GM21737 (cell line): ENCODE measurements around the gene HES5.
"Not testable (repeated sequence)": the region's sequence is repeated elsewhere in the genome, so short reads cannot be mapped to it uniquely, and the experiment has no call there.

Experiments
- ATAC-seq: cut with Tn5 transposase; IDR thresholded peaks from one replicate; pipeline ENCODE4 v1.9.1; 2021; ENCODE audit warnings: mild to moderate bottlenecking, moderate library complexity; ENCODE audit not compliant: unreplicated experiment

Gene HES5, protein sequence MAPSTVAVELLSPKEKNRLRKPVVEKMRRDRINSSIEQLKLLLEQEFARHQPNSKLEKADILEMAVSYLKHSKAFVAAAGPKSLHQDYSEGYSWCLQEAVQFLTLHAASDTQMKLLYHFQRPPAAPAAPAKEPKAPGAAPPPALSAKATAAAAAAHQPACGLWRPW

GRCh38 chr1:2529784-2530512 is at the start of gene HES5:
Gene HES5 (minus strand): TSS chr1:2530263. CDS start chr1:2530164, 99 bp downstream.
- no peak for ATAC-seq

- no peak for ATAC-seq
Measured at GRCh38 chr1:2578758-2579118, 48.7 kb upstream of the HES5 start.

- peak; percentile 41 for ATAC-seq
Measured at GRCh38 chr1:2577565-2578075, 47.6 kb upstream of the HES5 start.

GRCh38 chr1:2575801-2576663 is 46.0 kb upstream of the HES5 start:
- no peak for ATAC-seq

DNA sequence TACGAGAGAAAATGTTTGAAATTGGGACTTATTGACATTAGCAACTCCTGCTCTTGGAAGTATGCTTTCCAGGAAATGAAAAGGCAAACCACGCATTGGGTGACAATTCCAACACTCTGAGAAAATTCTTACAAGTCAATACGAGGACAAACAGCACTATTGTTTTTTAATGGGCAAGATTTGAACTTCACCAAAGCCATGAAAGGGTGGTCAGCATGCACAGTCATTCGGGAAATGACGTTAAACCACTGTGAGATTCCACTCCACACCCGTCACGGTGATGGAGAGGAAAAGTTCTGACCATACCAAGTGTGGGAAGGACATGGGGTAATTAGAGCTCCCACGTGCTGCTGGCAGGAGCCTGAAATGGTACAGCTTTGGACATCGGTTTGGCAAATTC is 44.3 kb upstream of the HES5 start:
- ATAC-seq = no peak

- no peak for ATAC-seq
Measured at GRCh38 chr1:2573250-2573920, 43.3 kb upstream of the HES5 start.

DNA sequence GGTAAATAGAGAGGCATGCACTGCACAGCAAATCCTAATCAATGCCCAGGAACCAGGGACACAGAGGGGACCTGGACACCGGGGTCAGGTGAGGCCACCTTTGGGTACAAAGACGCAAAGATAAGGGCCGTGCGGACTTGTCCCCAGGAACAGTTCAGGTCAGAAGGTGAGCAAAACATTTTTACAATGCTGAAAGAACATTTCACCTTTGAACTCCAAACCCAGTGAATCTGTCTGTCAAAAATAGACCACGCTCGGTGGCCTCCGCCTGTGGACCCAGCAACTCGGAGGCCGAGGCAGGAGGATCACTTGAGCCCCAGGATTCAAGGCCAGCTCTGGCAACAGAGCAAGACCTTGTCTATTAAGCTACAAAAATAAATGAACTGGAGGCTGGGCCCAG is 41.3 kb upstream of the HES5 start:
- ATAC-seq = no peak

- ATAC-seq = no peak
Measured at GRCh38 chr1:2570332-2570731, 40.3 kb upstream of the HES5 start.

GRCh38 chr1:2569703-2570102 is 39.6 kb upstream of the HES5 start:
- not testable (repeated sequence) for ATAC-seq

- no peak for ATAC-seq
Measured at GRCh38 chr1:2569060-2569459, 39.0 kb upstream of the HES5 start.

DNA sequence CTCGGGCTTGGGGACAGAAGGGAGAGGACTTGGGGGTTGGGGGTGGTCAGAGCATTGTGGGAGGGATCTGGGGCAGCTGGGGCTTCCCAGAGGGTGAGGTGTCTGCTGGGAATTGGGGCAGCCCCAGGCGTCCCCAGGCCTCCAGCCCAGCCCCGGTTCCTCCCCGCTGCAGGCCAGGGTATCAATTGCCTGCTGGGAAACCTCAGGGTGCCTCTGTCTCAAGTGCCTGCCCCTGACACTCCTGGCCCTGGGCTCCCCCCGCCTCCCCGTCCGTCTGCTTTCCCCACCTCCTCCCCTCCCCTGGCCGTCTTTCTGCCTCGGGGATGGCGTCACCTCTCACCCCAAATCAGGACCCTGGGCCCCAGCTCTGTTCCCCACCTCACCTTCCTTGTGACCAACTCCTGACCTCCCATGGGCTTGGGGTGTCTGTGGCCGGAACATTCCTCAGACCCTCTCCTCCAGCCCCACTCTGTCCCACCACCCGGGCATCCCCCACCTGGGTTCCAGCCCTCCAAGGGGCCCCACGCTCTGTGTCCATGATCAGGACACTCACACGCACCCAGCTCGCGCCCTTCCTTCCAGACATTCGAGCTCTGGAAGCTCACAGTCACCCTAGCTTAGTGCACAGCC is 38.2 kb upstream of the HES5 start:
- not testable (repeated sequence) for ATAC-seq

GRCh38 chr1:2567083-2567679 is 37.1 kb upstream of the HES5 start:
- ATAC-seq = no peak

GRCh38 chr1:2566101-2567045 is 36.3 kb upstream of the HES5 start:
- ATAC-seq = no peak

GRCh38 chr1:2564815-2565374 is 34.8 kb upstream of the HES5 start:
- ATAC-seq = no peak

DNA sequence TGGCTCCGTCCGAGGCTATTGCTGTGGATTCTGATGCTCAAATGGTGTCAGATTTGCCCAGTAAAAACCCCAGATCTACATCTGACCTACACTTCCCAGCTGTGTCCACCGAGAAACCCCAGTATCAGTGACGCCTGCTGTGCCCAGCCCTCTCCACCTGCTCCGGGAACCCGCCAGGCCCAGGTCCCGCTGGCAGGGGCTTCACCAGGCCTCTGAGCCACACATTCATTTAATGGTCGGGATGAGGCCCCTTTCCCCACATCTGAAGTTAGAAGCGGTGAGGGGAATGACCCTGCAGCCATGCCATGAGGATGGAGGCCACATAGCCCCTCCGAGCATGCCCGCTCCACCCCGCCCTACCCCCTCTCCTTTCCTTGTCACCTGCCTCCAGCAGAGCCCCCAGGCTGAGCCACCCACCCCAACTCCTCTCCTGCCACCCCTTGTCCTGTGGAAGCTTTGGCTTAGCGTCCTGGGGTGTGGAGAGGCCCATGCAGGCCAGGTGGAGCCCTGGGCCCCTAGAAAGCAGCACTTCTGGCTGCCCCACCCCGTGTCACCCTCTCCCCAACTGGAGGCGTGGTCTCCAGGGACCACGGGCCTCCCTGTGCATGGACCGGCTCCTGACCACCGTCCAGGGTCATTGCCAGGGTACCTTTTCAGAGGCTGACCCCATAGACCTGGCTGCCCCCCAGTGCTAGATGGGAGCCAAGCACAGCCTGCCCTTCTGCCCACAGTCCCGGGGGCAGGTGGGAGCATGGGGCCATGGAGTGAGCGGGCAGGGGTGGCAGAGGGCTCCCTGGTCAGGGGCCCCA is 34.1 kb upstream of the HES5 start:
- ATAC-seq = no peak

GRCh38 chr1:2563205-2563604 is 33.1 kb upstream of the HES5 start:
- ATAC-seq = no peak

DNA sequence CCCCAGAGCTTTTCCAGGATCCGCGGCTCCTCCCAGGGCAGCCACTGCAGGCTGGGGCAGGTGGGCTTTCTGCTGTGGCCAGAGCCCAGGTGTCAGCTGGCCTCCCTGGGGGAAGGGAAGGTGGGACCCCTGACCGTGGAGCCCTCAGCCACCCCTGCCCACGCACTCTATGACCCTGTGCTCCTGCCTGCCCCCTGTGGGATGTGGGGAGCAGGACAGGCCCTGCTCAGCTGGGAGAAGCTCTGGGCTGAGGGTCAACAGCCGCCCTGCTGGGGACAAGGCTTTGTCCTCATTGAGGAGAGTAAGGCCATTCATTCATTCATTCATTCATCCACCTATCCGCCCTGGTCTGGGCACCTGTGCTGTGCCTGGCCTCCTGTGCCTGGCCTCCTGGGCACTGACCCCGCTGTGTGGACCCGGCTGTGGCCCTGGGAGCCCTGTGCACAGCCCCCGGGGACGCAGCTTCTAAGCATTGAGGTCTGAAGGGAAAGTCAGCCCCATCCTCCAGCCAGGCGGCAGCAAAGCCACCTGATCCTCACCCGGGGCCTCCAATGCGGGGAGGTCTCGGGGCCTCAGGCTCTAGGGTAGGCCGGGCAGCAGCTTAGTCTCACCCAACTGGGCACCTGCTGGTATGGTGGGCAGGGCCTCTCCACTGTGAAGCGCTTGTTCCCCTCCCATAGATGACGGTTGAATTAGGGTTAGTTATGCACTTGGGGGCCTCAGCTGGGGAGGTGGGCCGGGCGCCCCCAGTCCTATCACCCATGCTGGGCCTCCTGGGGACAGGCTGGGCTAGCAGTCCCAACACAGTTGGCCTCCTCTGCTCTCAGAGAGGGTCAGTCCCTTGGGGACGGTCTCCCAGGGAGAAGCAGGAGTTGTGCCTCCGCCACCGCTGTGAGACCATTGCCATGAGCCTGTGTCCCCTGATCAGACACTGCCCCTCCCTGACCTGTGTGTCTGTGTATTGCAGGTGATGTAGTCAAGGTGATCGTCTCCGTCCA is 32.1 kb upstream of the HES5 start:
- ATAC-seq = no peak
